Breast epithelium (tissue), 3 donors: Measurements from ENCODE around the gene HMGXB4.

ENCODE experiments used
- POLR2A ChIP-seq: fragments of 450-650 bp; IDR thresholded peaks from one replicate; pipeline ENCODE4 v1.6.1; 2016; ENCODE audit warnings: antibody characterized with exemption, mild to moderate bottlenecking, moderate library complexity
- POLR2AphosphoS5 ChIP-seq, 3 donors: sonication (generic); formaldehyde crosslinking; IDR thresholded peaks; one replicate each; pipeline ENCODE4 v1.6.1; 2017; ENCODE audit warnings: antibody characterized with exemption in 3 of 3
- TF ChIP-seq, protein P1 (sequence below), 3 donors: fragments of 450-650 bp; IDR thresholded peaks; one replicate each; pipeline ENCODE4 v1.5.1; 2016 to 2017; ENCODE audit warnings: antibody characterized with exemption in 3 of 3, mild to moderate bottlenecking in 3 of 3, moderate library complexity in 3 of 3

DNA sequence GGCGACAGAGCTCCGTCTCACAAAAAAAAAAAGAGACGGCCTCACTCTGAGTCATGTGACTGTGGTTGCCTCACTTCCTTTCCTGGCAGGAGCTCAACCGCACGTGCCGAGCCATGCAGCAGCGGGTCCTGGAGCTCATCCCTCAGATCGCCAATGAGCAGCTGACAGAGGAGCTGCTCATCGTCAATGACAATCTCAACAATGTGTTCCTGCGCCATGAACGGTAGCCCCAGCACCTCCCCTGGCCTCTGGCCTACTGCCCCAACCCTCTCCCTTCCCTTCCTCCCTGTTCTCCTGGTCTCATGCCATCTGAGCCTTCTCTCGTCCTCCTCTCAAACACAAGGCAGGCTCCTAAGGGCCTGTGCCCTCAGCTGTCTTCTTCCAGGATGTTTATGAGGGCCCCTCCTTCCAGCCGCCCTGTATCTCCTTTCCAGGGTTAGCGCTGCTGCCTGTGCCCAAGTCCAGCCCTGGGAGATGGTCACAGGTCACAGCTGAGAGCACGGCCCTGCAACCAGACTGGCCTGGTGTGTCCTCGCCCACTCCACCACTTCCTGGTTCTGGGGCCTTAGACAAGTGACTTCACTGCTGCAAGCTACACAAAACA, 73.1 kb downstream of the HMGXB4 start:
- no peak for TF ChIP-seq POLR2A
- TF ChIP-seq, protein P1, sequence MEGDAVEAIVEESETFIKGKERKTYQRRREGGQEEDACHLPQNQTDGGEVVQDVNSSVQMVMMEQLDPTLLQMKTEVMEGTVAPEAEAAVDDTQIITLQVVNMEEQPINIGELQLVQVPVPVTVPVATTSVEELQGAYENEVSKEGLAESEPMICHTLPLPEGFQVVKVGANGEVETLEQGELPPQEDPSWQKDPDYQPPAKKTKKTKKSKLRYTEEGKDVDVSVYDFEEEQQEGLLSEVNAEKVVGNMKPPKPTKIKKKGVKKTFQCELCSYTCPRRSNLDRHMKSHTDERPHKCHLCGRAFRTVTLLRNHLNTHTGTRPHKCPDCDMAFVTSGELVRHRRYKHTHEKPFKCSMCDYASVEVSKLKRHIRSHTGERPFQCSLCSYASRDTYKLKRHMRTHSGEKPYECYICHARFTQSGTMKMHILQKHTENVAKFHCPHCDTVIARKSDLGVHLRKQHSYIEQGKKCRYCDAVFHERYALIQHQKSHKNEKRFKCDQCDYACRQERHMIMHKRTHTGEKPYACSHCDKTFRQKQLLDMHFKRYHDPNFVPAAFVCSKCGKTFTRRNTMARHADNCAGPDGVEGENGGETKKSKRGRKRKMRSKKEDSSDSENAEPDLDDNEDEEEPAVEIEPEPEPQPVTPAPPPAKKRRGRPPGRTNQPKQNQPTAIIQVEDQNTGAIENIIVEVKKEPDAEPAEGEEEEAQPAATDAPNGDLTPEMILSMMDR (IDR thresholded peaks at IDR 0.05) = no peak
- peak; percentile 58 to 88 (median 74) for TF ChIP-seq POLR2AphosphoS5 (IDR thresholded peaks at IDR 0.05)
